Pons (tissue), 1 donor: ENCODE results near the gene CTNND2.

Source experiments
- DNase-seq: peaks from one replicate; pipeline ENCODE4 v3.0.0-alpha.2; 2016; ENCODE audit warnings: low spot score

Gene CTNND2

DNA sequence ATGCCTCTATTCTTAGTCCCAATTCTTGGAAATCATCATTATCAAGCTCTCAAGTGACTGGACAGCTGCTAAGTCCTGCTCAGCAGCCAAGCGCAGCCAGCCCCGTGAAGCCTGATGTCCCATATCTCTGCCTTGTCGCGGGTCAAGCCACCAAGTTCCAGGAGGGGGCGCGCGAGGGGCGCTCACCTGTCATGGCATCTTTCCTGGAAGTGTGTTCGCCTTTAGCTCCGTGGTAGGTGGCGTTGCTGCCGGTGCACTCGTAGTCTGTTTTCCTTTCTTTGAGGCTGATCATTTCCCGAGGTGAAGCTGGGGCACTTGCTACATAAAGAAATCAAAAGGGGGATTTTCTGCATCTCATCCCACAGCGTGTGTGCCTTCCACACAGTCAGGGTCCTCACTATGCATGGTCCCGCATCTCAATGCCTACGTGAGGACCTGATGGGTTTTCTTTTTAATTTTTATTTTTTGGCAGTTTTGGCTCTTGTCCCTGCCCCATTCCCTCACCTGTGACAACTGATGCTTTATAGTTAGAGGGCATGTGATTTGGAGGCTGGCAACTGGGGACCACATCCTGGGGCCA lies 916.2 kb downstream of the CTNND2 start:
- DNase-seq, result peak; percentile 15

DNA sequence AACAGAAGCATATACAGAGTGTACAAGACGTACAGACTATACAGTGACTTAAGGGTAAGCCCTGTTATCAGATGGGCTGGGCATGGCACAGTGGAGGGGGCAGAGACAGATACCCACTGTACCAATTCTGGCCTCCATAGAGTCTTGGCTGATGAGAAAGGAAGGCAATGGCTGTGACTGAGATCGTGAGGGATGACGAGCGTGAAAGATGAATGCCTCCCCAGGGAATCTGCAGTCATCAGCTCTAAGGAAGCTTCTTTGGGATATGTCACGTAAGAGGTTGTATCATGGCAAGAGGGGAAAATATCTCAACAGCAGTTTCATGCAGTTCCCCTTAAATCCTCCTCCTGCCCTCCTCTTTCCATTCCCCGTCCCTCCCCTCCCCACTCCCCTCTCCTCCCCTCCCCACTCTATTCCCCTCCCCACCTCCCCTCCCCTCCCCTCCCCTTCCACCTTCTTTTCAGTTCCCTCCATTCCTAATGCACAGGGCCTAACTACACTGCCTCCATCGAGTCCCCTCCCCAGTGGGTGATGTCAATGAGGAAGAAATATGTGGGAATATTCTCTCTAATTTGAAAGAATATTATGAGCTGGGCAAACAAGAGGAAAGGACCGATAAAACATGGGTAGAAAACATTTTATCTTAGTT lies 916.8 kb downstream of the CTNND2 start:
- no peak for DNase-seq

DNA sequence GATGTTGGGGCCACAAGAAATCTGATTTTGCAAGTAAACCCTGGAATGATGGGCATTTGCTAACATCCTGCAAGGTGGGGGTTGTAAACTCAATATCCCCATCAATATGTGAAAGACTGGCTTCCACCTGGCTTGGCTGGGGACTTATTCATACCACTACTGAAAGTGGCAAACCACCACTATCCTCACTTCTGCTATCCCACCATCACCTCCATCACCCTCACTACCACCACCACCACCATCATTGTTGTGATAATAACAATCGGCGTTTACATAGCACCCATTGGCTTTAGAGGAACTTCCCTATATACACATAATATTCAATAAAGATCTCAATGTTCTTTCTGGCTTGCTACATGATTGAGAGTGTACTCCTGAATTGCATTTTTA lies 918.5 kb downstream of the CTNND2 start:
- DNase-seq, result no peak

DNA sequence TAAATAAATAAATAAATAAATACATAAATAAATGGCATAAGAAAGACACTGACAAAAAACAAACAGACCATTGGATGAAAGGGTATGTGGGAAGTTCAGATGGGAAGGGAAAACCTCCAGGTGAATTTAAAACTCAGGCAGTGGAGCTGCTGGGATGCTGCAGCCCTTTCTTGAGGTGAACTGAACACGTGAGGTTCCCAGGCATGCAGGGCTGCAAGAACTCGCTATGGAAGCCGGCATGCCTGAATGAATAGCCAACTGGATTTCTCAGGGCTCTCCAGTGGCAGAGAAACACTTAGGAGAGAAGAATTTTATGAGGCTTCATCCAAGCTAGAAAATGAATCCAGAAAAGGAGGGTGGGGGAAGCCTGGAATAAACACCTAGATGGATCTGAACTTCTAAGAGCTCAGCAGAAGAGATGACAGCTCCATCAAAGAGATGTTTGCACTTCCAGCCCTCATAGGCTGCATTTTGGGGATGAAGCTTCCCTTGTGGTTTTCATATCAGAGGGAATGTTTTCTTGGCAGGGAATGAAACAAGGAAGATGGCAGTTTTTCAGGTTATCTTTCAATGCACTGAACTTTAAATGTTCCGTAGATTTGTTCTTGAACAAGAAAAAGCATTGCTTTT lies 919.0 kb downstream of the CTNND2 start:
- no peak for DNase-seq

DNA sequence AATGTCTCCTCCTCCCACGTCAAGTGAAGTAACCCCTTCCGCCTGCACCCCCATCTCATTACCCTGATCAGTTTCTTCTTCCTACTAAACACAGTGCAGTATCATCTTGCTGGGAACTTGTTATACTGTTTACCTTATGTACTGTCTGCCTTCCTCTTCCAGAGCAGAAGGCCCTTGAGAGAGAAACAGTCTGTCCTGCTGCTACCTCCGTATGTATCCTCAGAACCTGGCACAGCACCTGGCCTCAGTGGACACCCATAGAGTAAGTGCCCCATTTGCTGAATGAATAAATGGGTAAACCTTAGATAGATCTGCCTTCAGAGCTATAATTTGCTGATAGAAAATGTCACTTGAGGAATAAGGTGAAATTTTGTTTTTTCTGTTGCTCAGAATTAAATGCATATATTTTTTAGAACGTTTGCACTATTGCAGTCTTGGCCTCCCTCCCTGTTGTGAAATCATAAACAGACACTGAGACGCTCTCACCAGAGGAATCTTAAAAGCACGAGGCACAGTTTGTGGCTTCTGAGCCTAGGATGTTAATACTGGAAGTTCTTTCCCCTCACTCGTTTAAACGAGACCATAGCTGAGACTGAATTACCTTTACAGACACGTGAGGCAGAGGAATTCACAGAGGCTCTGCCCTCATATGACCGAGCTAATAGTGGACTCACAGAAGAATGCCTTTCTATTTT lies 920.1 kb downstream of the CTNND2 start:
- peak; percentile 21 for DNase-seq

DNA sequence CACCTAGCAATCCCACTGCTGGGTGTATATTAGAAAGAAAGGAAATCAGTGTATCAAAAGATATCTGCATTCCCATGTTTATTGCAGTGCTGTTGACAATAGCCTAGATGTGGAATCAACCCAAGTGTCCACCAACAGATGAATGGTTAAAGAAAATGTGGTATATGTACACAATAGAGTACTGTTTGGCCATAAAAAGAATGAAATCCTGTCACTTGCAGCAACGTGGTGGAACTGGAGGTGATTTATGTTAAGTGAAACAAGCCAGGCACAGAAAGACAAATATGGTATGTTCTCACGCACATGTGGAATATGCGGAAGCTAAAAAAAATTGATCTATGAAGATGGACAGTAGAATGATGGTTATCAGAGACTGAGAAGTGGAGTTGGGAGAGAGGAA lies 921.6 kb downstream of the CTNND2 start:
- no peak for DNase-seq

DNA sequence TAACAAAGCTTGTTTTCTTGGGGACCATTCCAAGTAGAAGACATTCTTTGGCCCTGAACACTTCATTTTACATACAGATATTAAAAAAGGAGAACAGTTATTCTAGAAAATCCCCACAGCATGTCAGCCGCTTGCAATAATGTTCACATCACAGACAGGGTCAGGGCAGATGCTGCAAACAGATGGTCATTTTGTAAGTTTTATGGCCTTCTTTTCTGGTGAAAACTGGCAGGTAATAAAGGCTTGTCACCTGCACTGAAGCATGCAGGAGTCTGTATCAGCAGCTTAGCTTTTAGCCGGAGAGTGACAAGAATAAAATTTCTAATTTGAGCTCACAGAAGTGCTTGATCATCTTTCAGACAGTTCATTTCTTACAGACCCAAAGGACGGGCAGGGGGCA lies 922.3 kb downstream of the CTNND2 start:
- no peak for DNase-seq

DNA sequence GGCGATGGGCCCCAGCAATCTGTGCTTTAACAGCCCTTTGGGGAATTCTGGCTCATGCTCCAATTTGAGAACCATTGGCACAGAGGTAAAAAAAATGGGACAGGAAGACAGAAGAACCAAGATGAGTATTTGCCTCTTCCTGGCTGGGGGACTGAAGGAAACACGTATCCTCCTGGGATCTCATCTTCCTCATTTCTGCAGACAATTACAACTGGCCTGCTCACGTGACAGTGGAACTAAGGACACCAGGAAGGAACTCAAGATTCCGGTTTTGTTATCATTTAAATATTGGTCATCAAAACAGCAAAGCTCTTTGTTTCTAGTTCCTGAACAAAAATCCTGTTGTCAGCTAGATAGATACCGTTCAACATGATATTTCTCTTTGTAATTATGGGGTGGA lies 927.2 kb downstream of the CTNND2 start:
- no peak for DNase-seq

DNA sequence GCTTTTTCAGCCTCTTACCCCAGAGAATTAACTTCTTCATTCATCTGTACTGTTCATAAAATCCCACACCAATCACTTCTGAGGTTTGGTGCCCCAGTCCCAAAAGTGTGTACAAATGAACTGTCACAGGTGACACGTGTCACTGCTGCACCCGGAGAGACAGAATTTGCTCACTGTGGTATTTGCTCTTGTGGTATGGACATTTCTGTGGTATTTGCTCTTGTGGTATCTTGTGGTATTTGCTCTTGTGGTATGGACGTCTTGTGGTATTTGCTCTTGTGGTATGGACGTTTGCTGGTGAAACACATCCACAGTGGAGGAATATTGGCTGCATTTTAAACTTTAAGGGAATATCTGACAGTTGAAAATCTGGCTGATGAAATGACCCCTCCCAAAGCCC lies 928.3 kb downstream of the CTNND2 start:
- no peak for DNase-seq

DNA sequence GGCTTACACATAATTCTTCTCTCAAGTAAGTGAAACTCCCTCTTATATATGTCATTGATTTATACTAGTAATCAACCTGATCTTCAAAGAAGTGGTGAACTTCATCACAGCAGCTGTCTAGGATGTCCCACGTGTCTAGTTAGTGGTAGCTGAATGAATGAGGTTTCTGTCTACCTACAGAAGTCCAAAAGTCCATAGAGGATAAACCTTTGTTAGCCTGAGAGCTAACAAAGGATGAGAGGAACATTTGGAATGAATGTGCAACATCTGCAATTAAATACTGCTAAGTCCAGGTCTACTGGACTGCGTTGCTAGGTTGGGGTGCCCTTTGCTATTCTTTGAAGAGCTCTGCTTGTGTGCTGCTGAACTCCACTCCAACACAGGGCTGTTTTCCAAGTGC lies 929.4 kb downstream of the CTNND2 start:
- no peak for DNase-seq

DNA sequence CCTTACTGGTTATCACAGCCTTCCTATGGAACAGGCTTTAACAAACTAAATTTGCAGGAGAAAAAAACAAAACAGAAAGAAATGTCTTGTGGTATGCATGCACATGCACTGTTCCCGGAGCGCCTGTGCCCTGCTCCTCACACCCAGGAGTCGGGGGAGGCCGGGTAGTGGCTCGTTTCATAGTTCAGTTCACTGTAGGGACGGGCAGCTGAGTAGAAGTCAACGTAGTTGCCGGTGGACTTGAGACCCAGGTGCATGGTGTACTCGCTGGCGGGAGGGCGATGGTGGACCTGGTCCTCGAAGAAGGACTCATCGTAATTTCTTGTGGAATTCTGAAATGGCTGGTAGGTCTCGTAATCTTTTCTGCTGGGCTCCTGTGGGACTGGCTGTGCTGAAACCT lies 930.9 kb downstream of the CTNND2 start:
- DNase-seq, result no peak

DNA sequence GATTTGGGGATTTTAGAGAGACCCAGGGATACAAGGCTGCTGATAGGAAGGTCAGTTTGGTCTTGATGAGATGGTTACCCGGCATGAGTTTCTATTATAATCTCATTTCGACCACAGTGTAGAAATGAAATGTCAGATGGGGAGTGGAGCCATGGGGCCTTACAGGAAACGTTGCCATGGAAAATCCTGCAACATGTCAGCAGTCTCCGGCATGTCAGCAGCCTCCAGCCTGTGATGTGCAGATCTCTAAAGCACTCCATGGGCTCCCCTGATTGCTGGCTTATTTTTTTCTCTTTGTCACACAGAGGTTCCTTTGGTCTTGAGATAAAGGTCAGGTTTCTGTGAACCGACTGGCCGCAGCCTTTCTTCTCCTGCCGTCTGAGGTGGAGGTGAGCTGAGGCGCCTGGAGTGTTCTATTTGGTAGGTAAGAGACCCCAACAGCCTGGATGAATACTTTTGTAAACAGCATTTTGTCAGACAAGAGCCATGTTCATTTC lies 934.5 kb downstream of the CTNND2 start:
- DNase-seq, result no peak

DNA sequence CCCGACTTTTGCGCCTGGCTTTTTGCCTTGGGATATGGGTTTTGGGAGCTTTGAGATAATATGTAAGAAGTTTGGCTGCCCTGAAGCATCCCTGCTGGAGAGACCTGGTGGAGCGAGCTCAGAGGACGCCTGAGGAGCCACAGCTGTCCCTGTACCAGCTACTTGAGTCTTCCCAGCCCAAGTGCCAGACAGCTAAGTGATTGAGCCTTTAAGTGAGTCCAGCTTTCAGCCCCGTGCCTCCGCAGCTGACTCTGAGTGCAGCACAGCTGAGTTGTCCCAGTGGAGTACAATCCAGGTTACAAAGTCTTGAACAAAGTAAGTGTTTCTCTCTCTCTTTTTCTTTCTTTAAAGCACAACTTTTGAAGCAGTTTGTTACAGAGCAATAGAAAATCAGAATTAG lies 939.4 kb downstream of the CTNND2 start:
- DNase-seq, result no peak

DNA sequence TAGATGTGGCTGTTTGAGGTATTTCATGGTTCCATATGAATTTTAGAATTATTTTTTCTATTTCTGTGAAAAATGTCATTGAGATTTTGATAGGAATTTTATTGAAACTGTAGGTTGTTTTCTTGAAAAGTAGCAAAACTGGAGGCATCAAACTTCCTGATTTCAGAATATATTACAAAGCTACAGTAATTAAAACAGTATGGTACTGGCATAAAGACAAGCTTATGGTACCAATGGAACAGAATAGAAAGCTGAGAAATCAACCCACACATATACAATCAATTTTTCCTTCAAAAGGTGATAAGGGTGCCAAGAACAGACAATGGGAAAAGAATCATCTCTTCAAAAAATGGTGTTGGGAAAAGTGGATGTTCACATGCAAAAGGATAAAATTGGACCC lies 945.5 kb downstream of the CTNND2 start:
- no peak for DNase-seq

DNA sequence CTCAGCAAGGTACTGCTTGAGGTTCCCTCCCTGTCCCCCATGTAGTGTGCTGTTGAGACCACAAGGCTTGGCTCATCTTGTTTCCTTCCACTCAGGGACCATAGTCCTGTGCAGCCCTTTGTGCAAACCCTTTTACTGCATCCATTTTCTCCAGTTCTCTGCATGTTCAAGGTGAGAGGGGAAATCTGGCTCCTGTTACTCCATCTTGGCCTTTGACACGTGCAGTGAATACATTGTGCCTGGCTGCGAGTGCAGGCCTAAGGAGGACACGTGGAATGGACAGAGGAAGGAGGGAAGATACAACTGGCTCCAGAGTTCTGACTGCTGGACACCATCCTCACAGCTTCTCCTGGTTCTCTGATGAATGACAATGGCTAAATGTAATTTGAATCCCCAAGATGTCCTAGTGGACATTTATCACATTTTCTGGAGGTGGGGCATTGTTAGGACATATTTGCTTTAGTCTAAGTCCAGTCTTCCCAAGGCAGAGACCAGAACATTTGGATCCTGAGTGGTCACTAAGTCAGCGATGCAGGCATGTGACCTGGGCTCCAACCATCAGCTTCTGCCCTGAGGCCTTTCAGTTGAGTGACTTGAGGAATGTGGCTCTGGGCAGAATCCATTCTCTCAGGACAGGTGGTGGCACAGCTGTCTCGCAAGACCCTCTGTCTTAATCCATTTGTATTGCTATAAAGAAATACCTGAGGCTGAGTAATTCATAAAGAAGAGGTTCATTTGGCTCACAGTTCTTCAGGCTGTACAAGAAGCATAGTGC lies 954.2 kb downstream of the CTNND2 start:
- DNase-seq, result no peak

DNA sequence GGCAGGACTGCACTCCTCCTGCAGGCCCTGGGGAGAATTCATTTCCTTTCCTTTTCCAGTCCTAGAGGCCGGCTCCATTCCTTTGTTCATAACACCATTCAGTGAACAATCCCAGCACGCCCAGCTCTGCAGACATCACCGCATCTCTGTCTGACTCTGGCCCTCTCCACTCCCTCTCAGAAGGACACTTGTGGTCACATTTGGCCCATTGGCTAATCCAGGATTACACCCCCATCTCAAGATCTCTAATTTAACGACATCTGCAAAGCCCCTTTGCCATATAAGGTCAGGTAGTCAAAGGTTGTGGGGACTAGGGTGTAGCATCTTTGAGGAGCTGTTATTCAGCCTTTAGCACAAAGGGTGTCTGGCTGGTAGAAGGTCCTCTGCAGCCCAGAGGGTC lies 958.2 kb downstream of the CTNND2 start:
- no peak for DNase-seq

DNA sequence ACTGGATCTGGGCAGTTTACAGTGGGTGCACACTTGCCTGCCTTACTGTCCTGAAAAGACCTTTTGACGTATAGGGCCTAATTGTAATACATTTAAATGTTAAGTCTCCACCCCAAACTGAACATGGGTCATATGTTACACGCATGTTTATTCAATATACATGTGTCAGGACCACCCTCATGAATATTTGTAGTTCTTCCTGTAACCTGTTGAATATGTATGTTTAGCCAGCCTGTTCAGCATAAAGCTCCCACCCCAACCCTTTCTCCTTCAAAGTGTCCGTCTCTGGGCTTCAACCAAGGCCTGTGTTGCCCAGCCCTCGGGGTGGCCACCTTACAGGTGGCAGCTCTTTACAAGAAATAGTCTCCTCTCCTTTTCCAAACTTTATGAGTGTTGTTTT lies 962.3 kb downstream of the CTNND2 start:
- no peak for DNase-seq

DNA sequence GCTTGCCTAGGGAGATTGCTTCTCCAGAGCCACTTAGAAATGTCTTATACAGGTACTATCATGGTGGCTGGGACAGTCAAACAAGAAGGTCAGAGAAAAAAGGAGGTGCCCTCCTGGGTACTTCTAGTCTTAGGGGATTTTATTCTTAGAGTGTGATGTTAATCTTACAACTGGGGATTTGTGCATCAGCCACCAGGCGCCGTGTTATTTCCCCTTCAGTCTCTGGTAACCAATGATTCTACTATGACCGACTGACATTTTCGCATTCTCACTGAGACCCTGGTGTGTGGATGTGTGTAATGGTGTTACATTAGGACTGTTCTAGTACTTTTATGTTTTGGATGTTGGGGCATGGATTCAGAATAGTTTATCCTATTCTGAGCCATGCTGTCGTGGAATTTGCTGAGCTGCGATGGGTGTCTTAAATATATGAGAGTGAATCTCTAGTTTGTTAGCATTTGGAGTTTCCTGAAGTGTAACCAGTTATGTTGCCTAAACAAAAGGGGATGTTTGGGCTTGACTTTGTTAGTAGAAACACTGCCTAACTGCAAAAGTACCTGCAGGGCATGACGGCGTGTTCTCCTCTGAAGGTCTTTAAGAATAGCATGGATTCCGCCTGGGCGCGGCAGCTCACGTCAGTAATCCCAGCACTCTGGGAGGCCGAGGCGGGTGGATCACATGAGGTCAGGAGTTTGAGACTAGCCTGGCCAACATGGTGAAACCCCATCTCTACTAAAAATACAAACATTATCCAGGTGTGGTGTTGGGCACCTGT lies 968.0 kb downstream of the CTNND2 start:
- no peak for DNase-seq

DNA sequence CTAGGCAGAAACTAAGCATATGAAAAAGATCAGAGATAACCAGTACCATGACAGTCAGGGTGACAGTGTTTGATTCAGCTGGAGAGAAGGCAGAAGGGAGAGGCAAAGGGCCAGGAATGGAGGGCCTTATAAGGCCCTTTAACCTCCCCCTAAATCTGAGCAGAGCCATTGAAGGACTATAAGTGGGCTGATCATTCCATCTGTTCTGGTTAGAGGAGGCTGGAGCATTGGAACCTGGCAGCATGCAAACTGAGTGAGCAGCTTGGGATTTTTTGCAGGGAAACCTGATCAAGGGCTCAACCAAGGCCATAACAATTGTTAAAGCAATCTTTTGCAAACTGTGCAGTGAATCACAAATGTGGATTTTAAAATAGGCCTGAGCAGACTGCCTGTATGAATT lies 968.7 kb downstream of the CTNND2 start:
- DNase-seq, result no peak

DNA sequence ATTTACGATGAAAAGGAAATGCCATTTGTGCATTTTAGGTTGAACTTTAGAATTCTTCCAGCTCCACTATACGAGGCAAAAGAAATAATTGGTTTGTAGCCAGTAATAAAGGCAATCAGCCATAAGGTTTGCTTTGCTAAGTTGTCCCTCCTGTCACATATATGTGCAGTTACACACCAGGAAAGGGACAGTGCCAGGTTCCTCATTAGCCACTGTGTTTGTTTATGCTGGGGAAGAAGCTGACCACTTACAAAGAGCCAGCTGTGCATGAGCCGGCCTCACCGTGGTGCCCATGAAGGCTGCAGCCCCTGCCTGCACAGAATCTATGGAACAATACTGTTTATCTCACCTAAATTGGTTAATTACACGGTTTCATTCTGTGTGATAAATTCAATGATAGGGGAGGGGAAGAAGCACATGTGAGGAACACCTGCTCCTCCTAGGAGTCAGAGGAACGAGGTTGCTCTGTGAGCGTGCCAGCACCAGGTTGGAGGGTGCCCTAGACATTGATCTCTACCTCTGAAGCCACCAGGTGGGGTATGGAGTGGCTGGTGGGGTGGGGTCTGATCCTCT lies 969.4 kb downstream of the CTNND2 start:
- no peak for DNase-seq

DNA sequence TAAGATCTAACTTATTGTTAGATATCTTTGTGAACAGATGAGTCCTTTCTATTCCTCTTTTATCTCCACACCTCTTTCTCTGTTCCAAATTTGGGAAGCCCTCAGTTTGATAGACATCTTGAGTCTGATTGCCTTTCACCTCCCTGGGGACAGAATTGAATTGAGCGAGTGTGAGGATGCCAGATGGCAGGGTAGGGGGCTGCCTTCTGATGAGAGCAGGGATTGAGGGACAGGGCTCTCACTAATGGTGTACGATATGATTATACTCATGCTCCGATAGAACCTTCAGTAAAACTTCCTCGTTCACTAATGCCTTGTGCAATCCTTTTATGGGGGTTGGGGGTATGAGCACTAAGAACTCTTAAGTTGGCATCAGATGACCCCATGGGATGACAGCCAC lies 971.1 kb downstream of the CTNND2 start:
- DNase-seq, result no peak
